NCI-H748 treated with DMSO at 0.1 percent for 48 hours (cell line): ENCODE results near the gene DET1.
"Not testable (repeated sequence)": the region's sequence is repeated elsewhere in the genome, so short reads cannot be mapped to it uniquely, and the experiment has no call there.

Source experiments
- DNase-seq: peaks from one replicate; lab custom pipeline; 2025; lab: John Stamatoyannopoulos, UW

Gene DET1

DNA sequence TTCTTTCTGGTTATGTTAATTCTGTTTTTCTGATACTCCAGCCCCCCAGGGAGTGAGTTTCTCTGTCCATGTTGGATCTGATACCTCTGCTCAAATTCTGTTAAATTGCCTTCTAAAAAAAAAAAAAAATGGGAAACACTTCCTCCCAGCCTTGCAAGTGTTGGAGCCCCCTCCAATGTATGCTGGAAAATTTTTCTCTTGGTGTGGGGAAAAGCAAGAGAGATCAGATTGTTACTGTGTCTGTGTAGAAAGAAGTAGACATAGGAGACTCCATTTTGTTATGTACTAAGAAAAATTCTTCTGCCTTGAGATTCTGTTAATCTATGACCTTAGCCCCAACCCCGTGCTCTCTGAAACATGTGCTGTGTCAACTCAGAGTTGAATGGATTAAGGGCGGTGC is 6.1 kb downstream of the DET1 start:
- DNase-seq: not testable (repeated sequence)

GRCh38 chr15:88539441-88539840 is 7.0 kb downstream of the DET1 start:
- DNase-seq: no peak

DNA sequence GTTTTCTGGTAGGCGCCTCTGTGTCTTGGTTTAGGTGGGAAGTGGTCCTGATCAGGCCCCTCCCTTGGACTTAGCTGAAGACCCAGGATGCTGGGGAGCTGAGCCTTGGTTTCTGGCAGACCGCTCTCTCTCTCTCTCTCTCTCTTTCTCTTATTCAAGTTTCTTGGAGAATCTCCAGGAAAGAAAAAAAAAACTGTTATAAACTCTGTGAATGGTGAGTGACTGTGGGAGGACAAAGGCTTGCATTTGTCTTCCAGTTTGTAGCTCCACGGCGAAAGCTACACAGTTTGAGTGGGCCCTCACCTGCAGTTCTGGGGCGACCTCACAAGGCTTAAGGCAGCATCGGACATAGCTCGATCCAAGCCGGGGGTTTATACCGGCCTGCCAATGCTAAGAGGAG is 7.5 kb downstream of the DET1 start:
- no peak for DNase-seq

DNA sequence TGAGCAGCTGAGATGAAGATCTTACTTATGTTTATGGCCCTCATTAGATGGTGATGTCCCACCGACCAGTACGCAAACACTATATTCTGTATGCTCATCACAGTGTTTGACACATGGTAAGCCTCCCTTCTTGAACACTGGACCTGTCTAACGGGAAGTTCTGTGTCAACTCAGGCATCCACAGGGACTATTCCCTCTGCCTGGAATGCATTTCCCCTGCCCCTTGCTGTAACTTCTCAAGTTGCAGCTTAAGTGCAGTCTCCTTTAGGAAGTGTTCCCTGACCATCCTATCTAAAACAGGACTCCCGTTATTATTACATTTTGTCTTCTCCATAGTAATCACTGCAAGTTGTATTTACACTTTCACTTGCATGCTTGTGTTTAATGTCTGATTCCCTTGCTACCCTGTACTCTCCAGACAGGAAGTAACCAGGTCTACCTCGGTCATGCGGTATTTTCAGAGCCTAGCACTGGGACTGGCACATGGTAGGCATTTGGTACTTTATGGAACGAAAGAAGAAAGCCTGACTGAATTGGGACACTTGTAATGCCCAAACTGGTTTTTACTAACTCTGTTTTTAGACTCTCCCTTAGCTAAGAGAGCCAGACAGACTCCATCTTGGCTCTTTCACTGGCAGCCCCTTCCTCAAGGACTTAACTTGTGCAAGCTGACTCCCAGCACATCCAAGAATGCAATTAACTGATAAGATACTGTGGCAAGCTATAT is 8.7 kb downstream of the DET1 start:
- no peak for DNase-seq

GRCh38 chr15:88535607-88536313 is 10.7 kb downstream of the DET1 start:
- no peak for DNase-seq

DNA sequence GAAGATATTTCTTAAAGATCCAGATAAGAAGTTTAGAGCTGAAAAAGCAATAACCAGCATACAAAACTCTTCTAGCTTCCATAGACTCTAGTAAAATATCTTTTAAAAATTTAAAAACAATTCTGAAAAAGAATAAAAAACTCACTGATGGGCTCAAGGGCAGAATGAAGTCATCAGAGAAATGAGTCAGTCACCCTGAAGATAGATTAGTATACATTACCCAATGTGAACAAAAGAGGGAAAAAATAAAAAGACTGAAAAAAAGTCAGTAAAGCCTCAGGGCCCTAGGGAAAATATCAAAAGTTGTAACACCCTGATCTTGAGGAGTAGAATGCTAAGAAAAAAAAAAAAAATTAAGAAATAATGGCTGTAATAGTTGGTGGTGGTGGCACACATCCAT is 11.4 kb downstream of the DET1 start:
- no peak for DNase-seq

DNA sequence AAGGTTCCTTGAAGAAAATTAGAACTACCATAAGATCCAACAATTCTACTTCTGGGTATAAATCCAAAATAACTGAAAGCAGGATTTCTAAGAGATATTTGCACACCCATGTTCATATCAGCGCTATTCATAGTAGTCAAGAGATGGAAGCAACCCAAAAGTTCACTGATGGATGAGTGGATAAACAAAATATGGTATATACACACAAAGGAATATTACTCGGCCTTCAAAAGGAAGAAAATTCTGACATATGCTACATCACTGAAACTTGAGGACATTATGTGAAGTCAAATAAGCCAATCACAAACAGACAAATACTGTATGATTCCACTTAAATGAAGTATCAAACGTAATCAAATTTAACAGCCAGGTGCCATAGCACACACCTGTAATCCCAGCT is 13.1 kb downstream of the DET1 start:
- no peak for DNase-seq

DNA sequence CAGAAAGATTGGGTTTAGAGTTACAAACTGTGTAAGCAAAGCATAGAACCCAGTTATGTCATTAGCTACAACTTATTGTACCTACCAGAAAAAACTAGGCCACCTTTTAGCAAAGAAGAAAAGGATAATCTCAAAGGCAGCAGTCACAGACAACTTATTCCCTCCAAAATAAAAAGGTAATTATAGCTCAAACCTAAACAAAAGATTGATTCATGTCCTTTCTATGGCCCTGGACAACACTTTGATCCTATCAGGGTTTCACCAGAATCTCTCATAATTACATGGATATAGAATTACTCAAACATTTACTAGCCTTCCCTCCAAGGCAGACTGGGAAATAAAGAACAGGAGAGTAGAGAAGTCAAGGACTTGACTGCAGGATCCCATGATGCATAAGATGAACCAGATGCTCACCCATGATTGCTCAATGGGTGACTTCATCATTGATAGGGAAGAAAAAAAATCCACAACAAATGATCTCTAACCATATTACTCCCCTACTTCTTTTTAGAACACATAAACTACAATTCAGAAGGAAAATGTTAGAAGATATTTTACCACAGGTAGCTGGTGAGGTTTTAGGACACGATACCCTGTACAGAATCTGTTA is 17.4 kb downstream of the DET1 start:
- DNase-seq: no peak

DNA sequence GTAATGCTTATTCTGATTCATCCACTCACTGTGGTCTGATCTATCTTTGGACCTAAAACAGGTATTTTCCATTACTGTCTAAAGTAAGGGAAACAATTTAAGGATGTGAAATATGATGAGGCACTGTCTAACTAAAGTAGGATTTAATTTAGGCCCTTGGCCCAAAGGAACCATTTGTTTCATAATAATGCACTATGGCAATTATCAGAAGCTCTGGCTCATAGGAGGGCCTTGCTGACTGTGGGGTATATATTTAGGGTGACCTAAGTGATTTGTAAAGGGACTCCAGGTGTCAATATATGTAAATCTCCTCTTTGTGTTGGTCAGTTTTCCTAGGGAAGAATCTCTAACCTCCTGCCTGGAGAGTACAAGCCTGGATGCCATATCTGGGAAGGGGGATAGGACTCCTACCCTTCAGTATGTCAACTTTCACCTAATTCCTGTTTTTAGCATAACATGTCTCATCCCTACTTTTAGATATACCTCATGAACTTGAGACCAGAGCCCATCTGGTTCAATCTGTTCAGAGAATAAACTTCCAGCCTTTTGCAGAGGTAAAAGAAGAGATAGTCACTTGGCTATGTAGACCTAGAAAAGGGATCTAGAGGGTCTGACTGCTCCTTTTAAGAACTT is 20.1 kb downstream of the DET1 start:
- DNase-seq: no peak

DNA sequence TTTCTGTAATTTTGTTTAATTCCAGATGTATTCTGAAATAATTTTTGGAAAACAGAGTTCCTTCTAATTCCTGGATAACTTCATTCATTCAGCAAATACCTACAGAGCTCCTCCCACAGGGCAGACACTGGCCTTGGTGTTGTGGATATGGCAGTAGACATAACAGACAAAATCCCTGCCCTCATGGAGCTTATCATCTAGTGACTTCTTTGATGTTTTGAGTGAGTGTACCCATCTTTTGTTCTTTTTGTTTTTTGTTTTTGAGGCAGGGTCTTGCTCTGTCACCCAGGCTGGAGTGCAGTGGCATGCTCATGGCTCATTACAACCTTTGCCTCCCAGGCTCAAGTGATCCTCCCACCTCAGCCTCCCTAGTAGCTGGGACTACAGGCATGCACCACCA is 21.1 kb downstream of the DET1 start:
- DNase-seq: no peak

GRCh38 chr15:88524094-88524493 is 22.4 kb downstream of the DET1 start:
- DNase-seq: not testable (repeated sequence)

DNA sequence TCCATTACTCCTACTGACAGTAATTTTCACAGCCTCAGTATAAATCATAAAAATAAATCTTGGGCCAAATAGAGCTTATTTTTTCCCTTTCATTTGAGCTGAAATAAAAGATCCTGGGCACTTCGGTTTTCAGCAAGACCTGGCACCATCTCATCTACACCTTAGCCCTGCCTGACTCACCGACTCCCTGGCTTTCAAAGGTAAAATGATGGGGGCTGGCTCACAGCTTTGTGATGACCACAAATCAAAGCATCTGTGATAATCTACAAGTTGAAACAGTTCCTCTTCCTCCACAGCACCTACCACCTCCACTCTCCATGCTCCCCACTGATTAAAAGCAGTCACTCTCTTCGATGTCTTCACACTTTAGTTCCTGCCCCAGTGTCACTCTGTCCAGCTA is 27.6 kb downstream of the DET1 start:
- no peak for DNase-seq

- no peak for DNase-seq
Measured at GRCh38 chr15:88513195-88513594, 33.3 kb downstream of the DET1 start.

- DNase-seq: no peak
Measured at GRCh38 chr15:88512601-88513000, 33.9 kb downstream of the DET1 start.

DNA sequence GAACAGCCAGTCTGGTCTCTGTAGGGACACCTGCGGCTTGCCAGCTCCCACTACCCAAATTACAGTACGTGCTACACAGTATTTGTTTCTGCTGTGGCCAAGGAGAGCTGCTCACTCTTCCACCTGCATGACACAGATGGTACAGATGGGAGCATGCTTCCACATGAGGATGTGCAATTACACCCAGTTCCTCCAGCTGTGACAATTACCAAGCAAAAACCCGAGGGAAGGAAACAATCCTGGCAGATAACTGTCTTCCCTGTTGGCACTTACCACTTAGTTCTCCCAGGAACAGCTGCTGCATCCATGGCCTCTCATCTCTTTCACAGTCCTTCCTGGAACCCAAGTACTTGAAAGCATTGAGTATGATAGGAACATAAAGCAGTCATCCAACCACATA is 34.4 kb downstream of the DET1 start:
- DNase-seq: no peak

- no peak for DNase-seq
Measured at GRCh38 chr15:88511161-88511560, 35.3 kb downstream of the DET1 start.

DNA sequence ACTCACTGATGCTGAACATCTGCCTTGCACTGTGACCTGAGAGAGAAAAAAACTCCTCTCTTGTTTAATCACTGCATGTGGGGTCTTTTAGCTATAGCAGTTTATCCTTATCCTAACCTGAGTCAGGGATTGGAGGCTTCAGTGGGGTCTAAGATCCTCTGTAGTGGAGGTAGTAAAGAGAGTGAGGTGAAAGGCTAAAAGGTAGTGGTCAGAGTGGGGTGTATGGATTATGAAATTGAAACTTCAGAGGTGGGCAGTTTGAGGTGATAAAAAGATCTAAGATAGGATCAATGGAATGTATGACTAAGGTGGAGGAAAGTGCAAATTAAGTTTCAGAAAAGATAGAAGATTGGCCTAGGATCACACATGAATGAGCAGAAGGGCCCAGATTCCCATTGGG is 36.5 kb downstream of the DET1 start:
- no peak for DNase-seq

GRCh38 chr15:88509321-88509720 is 37.2 kb downstream of the DET1 start:
- no peak for DNase-seq

DNA sequence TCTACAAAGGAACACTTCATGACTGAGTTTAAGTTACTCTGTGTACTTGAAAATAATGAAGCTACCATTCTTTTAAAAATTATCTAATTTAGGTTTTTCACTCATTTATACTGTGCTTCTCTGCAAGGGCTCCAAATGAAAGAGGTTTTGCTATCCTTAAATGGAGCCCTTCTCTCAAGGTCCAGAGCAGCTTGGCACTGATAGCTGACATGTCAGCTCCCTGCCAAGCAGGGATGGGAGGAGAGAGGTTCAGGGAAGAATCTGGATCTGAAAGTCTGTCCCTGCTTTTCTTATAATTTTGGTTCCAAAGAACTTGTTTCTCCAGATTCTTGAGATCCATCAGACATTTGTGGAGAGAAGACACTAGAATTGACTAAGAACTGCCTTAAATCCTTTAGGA is 39.9 kb downstream of the DET1 start:
- DNase-seq: no peak

DNA sequence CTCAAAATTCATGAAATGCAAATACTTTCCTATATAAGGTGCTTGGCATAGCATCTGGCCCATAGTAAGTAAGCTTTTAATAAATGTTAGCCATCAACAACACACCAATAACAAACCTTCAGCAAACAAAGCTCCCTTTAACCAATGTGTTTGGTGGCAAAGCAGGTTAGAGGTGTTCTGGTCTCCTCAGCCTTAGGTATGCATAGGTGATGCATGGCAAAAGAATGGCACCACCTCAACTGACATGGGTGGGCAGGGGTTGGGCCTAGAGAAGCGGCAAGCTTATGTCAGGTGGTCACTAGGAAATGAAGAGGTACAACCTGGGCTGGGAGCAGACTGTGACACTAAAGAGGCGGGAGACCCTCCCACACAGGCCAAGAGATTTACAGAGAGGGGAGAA is 40.8 kb downstream of the DET1 start:
- no peak for DNase-seq

- no peak for DNase-seq
Measured at GRCh38 chr15:88504445-88504844, 42.0 kb downstream of the DET1 start.

DNA sequence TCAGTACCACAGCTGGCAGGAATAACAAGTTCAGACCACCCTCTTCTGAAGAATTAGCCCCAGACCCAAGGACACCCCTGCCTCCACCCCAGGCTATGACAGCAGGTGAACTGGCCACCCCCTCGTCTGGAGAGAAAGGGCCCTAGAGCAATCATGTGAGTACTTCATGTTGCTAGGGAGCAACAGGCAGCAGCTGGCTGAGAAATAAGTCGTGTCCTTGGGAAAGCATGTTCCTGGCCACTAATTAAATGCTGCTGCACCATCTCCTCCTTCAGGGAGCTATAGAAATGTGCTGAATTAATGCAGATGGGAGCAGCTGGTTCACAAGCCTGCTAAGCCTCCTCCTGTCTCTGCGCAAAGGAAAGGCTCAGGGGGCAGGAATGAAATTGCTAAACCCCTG is 47.5 kb downstream of the DET1 start:
- DNase-seq: no peak
